Fibroblast of gingiva (primary cell): ENCODE results near the gene HHAT.

Experiments used
- DNase-seq: peaks from one replicate; pipeline ENCODE4 v3.0.0-alpha.2; 2011; ENCODE audit warnings: low read depth

HHAT gene

GRCh38 chr1:210360852-210361477 is 32.3 kb downstream of the HHAT start:
- peak; percentile 55 for DNase-seq

- no peak for DNase-seq
Observed at GRCh38 chr1:210361665-210362064, 33.0 kb downstream of the HHAT start.

- peak; percentile 60 for DNase-seq
Observed at GRCh38 chr1:210362526-210362925, 33.8 kb downstream of the HHAT start.

- DNase-seq, result no peak
Observed at GRCh38 chr1:210363119-210363518, 34.4 kb downstream of the HHAT start.

- no peak for DNase-seq
Observed at GRCh38 chr1:210364479-210364878, 35.8 kb downstream of the HHAT start.

GRCh38 chr1:210366767-210367166 is 38.1 kb downstream of the HHAT start:
- DNase-seq, result no peak

- DNase-seq, result no peak
Observed at GRCh38 chr1:210367566-210367965, 38.9 kb downstream of the HHAT start.

GRCh38 chr1:210369425-210369824 is 40.7 kb downstream of the HHAT start:
- no peak for DNase-seq

- no peak for DNase-seq
Observed at GRCh38 chr1:210371916-210372315, 43.2 kb downstream of the HHAT start.

- no peak for DNase-seq
Observed at GRCh38 chr1:210372491-210372890, 43.8 kb downstream of the HHAT start.

- DNase-seq, result no peak
Observed at GRCh38 chr1:210372931-210373627, 44.4 kb downstream of the HHAT start.

GRCh38 chr1:210373628-210373877 is 44.9 kb downstream of the HHAT start:
- DNase-seq, result no peak

- DNase-seq, result peak; percentile 73
Observed at GRCh38 chr1:210373878-210374599, 45.3 kb downstream of the HHAT start.

- no peak for DNase-seq
Observed at GRCh38 chr1:210374600-210374953, 45.9 kb downstream of the HHAT start.

- DNase-seq, result no peak
Observed at GRCh38 chr1:210376836-210377372, 48.2 kb downstream of the HHAT start.

- DNase-seq, result no peak
Observed at GRCh38 chr1:210377731-210378333, 49.1 kb downstream of the HHAT start.

- DNase-seq, result no peak
Observed at GRCh38 chr1:210378736-210379135, 50.0 kb downstream of the HHAT start.

GRCh38 chr1:210381934-210382333 is 53.2 kb downstream of the HHAT start:
- no peak for DNase-seq

GRCh38 chr1:210384625-210385024 is 55.9 kb downstream of the HHAT start:
- DNase-seq, result no peak

- DNase-seq, result no peak
Observed at GRCh38 chr1:210385228-210385627, 56.5 kb downstream of the HHAT start.

- no peak for DNase-seq
Observed at GRCh38 chr1:210394281-210394821, 65.6 kb downstream of the HHAT start.

GRCh38 chr1:210396541-210396940 is 67.8 kb downstream of the HHAT start:
- DNase-seq, result no peak

GRCh38 chr1:210397252-210397651 is 68.5 kb downstream of the HHAT start:
- no peak for DNase-seq
